K562 (cell line): Measurements from ENCODE around the gene MINDY4. TPM values are rescaled to one million over a fixed set of nuclear protein-coding genes. Genes with fewer than 3 reads are reported as not detected.

ENCODE experiments used
- ATAC-seq: fragments of 200-7000 bp; cut with Tn5 transposase; 3 replicates; pipeline ENCODE4 v1.9.1; 2020; ENCODE audit warnings: moderate library complexity
- BruUV-seq: library from RNA; stranded (reverse); fragments of 400-500 nt; replicated peaks from 2 replicates; lab custom pipeline; 2021; lab: Mats Ljungman, UMichigan
- CTCF ChIA-PET: fragments of 300-600 bp; formaldehyde crosslinking; extraction: SDS; loops from one replicate; lab custom pipeline; 2021; ENCODE audit warnings: low intra/inter-chr PET ratio; lab: Yijun Ruan, JAX
- POLR2A ChIA-PET: fragments of 300-600, 350-650 bp; sonication (Branson Sonifier 250); formaldehyde crosslinking; extraction: SDS; loops from one replicate; lab custom pipeline; 2021; ENCODE audit warnings: antibody characterized with exemption, inconsistent platforms; lab: Yijun Ruan, JAX
- DNase-seq, 4 experiments: peaks; one replicate each; pipeline versions ENCODE4 v3.0.0 to v3.0.0-alpha.2; 2011 to 2018; ENCODE audit warnings: low spot score in 3 of 4, mixed read lengths in 3 of 4; ENCODE audit errors: extremely low read depth in 1 of 4
- FAIRE-seq: peaks from 2 replicates; lab custom pipeline; 2011; peaks lifted over from hg19 to GRCh38; lab: Jason Lieb, UNC
- H2AFZ ChIP-seq: 2 replicates; pipeline ENCODE4 v1.6.0; 2011; ENCODE audit warnings: low read depth, low read length, control low read depth, inconsistent platforms
- H3K27ac ChIP-seq: fragments of 200-600 bp; 3 replicates; pipeline ENCODE4 v1.8.0; 2011; ENCODE audit warnings: low read depth, mild to moderate bottlenecking, control low read depth, inconsistent platforms, low read length, moderate library complexity, mixed read lengths; ENCODE audit errors: extremely low read depth
- H3K27me3 ChIP-seq, 2 experiments: fragments of 300-600 bp in 1 of 2; 2 replicates in 1 of 2; 3 replicates in 1 of 2; pipeline versions ENCODE4 v1.6.0 to v1.8.0; 2011; ENCODE audit warnings: inconsistent platforms in 2 of 2, low read length in 2 of 2, mild to moderate bottlenecking in 1 of 2, mixed read lengths in 1 of 2, moderate library complexity in 1 of 2; ENCODE audit not compliant: control insufficient read depth in 2 of 2, insufficient read depth in 2 of 2
- H3K36me3 ChIP-seq: fragments of 300-600 bp; 3 replicates; pipeline ENCODE4 v1.8.0; 2011; ENCODE audit warnings: mild to moderate bottlenecking, low read length, inconsistent platforms; ENCODE audit not compliant: control insufficient read depth, insufficient read depth
- H3K4me1 ChIP-seq, 2 experiments: fragments of 200-600 bp in 1 of 2; replicated peaks in 1 of 2; 2 replicates in 1 of 2; 3 replicates in 1 of 2; pipeline versions ENCODE4 v1.5.1 to v1.8.0; 2011; ENCODE audit warnings: inconsistent platforms in 2 of 2, low read length in 2 of 2, mild to moderate bottlenecking in 1 of 2, mixed read lengths in 1 of 2, moderate library complexity in 1 of 2; ENCODE audit not compliant: control insufficient read depth in 2 of 2, insufficient read depth in 2 of 2
- H3K4me2 ChIP-seq: 2 replicates; pipeline ENCODE4 v1.6.1; 2011; ENCODE audit warnings: low read length, control low read depth, inconsistent platforms, mixed read lengths; ENCODE audit not compliant: insufficient read depth
- H3K4me3 ChIP-seq: fragments of 200-600 bp; sonication (generic), shearing (Covaris generic); 2 replicates; pipeline ENCODE4 v1.5.1; 2016; ENCODE audit warnings: control low read depth, inconsistent platforms
- H3K79me2 ChIP-seq: fragments of 200-600 bp; 3 replicates; pipeline ENCODE4 v1.8.0; 2011; ENCODE audit warnings: low read length, inconsistent platforms; ENCODE audit not compliant: control insufficient read depth, insufficient read depth
- H3K9ac ChIP-seq, 2 experiments: 2 replicates each; pipeline versions ENCODE4 v1.6.0 to v1.6.1; 2011; ENCODE audit warnings: low read depth in 2 of 2, low read length in 2 of 2, control low read depth in 1 of 2, inconsistent platforms in 1 of 2, mild to moderate bottlenecking in 1 of 2, mixed read lengths in 1 of 2; ENCODE audit not compliant: insufficient read depth in 1 of 2
- H3K9me1 ChIP-seq: one replicate; pipeline ENCODE4 v1.6.0; 2011; ENCODE audit warnings: inconsistent platforms, mild to moderate bottlenecking, low read length, moderate library complexity; ENCODE audit not compliant: control insufficient read depth, insufficient read depth
- H3K9me3 ChIP-seq: replicated peaks from 2 replicates; pipeline ENCODE4 v1.5.1; 2011; ENCODE audit warnings: low read depth, low read length, inconsistent platforms; ENCODE audit not compliant: control insufficient read depth, insufficient read depth
- H4K20me1 ChIP-seq: replicated peaks from 2 replicates; pipeline ENCODE4 v1.6.1; 2011; ENCODE audit warnings: low read length, inconsistent platforms, mixed read lengths; ENCODE audit not compliant: control insufficient read depth, insufficient read depth
- BHLHE40 ChIP-seq: IDR thresholded peaks from 2 replicates; pipeline ENCODE4 v1.6.1; 2011; ENCODE audit warnings: low read length, improper control_type of control experiment
- CREBBP ChIP-seq: IDR thresholded peaks from one replicate; pipeline ENCODE4 v1.6.1; 2012; ENCODE audit warnings: low read depth, mild to moderate bottlenecking, control low read depth, inconsistent platforms, low read length
- ETS2 ChIP-seq: IDR thresholded peaks from 2 replicates; pipeline ENCODE4 v1.6.1; 2016; ENCODE audit warnings: borderline replicate concordance, missing genetic modification characterization, mild to moderate bottlenecking, moderate library complexity, missing compliant biosample characterization; ENCODE audit not compliant: poor library complexity, severe bottlenecking
- GABPA ChIP-seq: fragments of 200-800 bp; sonication (Bioruptor generic); conservative IDR thresholded peaks from 2 replicates; pipeline ENCODE4 v1.6.1; 2016; ENCODE audit warnings: low read depth, missing genetic modification characterization, missing compliant biosample characterization
- HMBOX1 ChIP-seq: sonication (generic); IDR thresholded peaks from 2 replicates; pipeline ENCODE4 v1.6.1; 2016
- L3MBTL2 ChIP-seq: fragments of 450-650 bp; IDR thresholded peaks from 2 replicates; pipeline ENCODE4 v1.6.1; 2016; ENCODE audit warnings: mild to moderate bottlenecking, moderate library complexity
- NELFE ChIP-seq: IDR thresholded peaks from 2 replicates; pipeline ENCODE4 v1.6.1; 2011; ENCODE audit warnings: mild to moderate bottlenecking; ENCODE audit not compliant: insufficient read depth, insufficient read length
- NR2F6 ChIP-seq: fragments of 450-650 bp; formaldehyde crosslinking; IDR thresholded peaks from 2 replicates; pipeline ENCODE4 v1.4.0; 2020; ENCODE audit warnings: mild to moderate bottlenecking
- NRF1 ChIP-seq, 2 experiments: fragments of 450-650 bp; IDR thresholded peaks in 1 of 2; conservative IDR thresholded peaks in 1 of 2; 2 replicates each; pipeline ENCODE4 v1.6.1; 2014; ENCODE audit warnings: mild to moderate bottlenecking in 2 of 2
- PCBP1 ChIP-seq: fragments of 200-400 bp; formaldehyde crosslinking; IDR thresholded peaks from 2 replicates; pipeline ENCODE4 v1.6.1; 2018; ENCODE audit warnings: mild to moderate bottlenecking, low read depth, low read length; ENCODE audit not compliant: poor library complexity, severe bottlenecking
- PHB ChIP-seq: fragments of 250-450 bp; sonication (Bioruptor Pico); IDR thresholded peaks from 2 replicates; pipeline ENCODE4 v1.5.0; 2021
- POLR3G ChIP-seq: IDR thresholded peaks from 2 replicates; pipeline ENCODE4 v1.6.1; 2011; ENCODE audit not compliant: insufficient read length, insufficient replicate concordance; ENCODE audit errors: extremely low read depth
- RAD51 ChIP-seq: fragments of 450-650 bp; IDR thresholded peaks from 2 replicates; pipeline ENCODE4 v1.7.1; 2016; ENCODE audit warnings: low read depth, mild to moderate bottlenecking, borderline replicate concordance
- SAFB ChIP-seq: fragments of 200-400 bp; formaldehyde crosslinking; IDR thresholded peaks from 2 replicates; pipeline ENCODE4 v1.6.1; 2017; ENCODE audit warnings: low read depth, low read length, borderline replicate concordance
- USF1 ChIP-seq: sonication (generic); formaldehyde crosslinking; IDR thresholded peaks from 2 replicates; pipeline ENCODE4 v1.9.0; 2022; ENCODE audit warnings: mild to moderate bottlenecking, missing genetic modification reagents
- USF2 ChIP-seq: sonication (generic); formaldehyde crosslinking; IDR thresholded peaks from 2 replicates; pipeline ENCODE4 v1.5.0; 2020; ENCODE audit warnings: missing genetic modification reagents
- ZEB2 ChIP-seq: fragments of 450-650 bp; IDR thresholded peaks from 2 replicates; pipeline ENCODE4 v1.6.1; 2016
- ZNF134 ChIP-seq: fragments of 250-450 bp; sonication (Bioruptor Pico); conservative IDR thresholded peaks from 2 replicates; pipeline ENCODE4 v1.4.0; 2020
- ZNF217 ChIP-seq: sonication (generic); formaldehyde crosslinking; IDR thresholded peaks from 2 replicates; pipeline ENCODE4 v1.8.0; 2022; ENCODE audit warnings: mild to moderate bottlenecking, missing genetic modification reagents
- ZNF282 ChIP-seq: sonication (generic); formaldehyde crosslinking; IDR thresholded peaks from 2 replicates; pipeline ENCODE4 v1.8.1; 2023; ENCODE audit warnings: missing genetic modification reagents
- ZNF668 ChIP-seq: fragments of 250-450 bp; sonication (Bioruptor Pico); IDR thresholded peaks from 2 replicates; pipeline ENCODE4 v1.8.0; 2022; ENCODE audit warnings: mild to moderate bottlenecking, inconsistent platforms
- WGBS: fragments of 100-300 bp; shearing (Covaris generic); methylation state at CpG from one replicate; pipeline ENCODE4 v1.1.6; 2016; ENCODE audit warnings: low coverage, mixed read lengths; ENCODE audit not compliant: insufficient coverage; ENCODE audit errors: missing lambda C conversion rate; 5-methylcytosine and 5-hydroxymethylcytosine counted together
- in situ Hi-C: fragments of 300-500 bp; cut with MboI; formaldehyde crosslinking; loops from 4 replicates; pipeline ENCODE4 v1.15.0; 2018; ENCODE audit warnings: inconsistent platforms, mixed read lengths
- intact Hi-C: fragments of 100-400 bp; cut with micrococcal nuclease; formaldehyde crosslinking; loops from 2 replicates; pipeline ENCODE4 v1.14.2; 2022
- polyA plus RNA-seq, 8 experiments: library from polyadenylated mRNA; depleted of rRNA in 4 of 8; stranded (reverse) in 5 of 8; unstranded in 3 of 8; fragments of >200 nt; fragmentation: Nextera tagmentation in 2 of 8; fragmentation: Illumina TruSeq in 1 of 8; extraction: Ambion mirVana in 2 of 8; extraction: Trizol in 1 of 8; gene quantifications; 2 replicates each; pipeline versions ENCODE4 v1.2.1 to v1.2.3, GENCODE V29; 2011 to 2014; ENCODE audit warnings: inconsistent platforms in 1 of 8, missing spikeins in 1 of 8
- total RNA-seq, 7 experiments: library from RNA; depleted of rRNA in 6 of 7; stranded (reverse); fragments of >200 nt in 6 of 7; fragmentation: Illumina TruSeq in 2 of 7; extraction: Trizol in 2 of 7; gene quantifications; 2 replicates each; pipeline versions ENCODE4 v1.2.1 to v1.2.3, GENCODE V29; 2011 to 2021; ENCODE audit warnings: low replicate concordance in 1 of 7
- TF ChIP-seq, protein P1 (sequence below): sonication (generic); formaldehyde crosslinking; IDR thresholded peaks from 2 replicates; pipeline ENCODE4 v1.8.0; 2022; ENCODE audit warnings: mild to moderate bottlenecking, low read depth, missing genetic modification reagents

Gene MINDY4
- total and polyA plus RNA-seq, 9 of the 15 experiments (the other 6 are each of a cell fraction or from before 2014, with no cell fraction given), result 2.1 to 16.7 (median 11.0) TPM

DNA sequence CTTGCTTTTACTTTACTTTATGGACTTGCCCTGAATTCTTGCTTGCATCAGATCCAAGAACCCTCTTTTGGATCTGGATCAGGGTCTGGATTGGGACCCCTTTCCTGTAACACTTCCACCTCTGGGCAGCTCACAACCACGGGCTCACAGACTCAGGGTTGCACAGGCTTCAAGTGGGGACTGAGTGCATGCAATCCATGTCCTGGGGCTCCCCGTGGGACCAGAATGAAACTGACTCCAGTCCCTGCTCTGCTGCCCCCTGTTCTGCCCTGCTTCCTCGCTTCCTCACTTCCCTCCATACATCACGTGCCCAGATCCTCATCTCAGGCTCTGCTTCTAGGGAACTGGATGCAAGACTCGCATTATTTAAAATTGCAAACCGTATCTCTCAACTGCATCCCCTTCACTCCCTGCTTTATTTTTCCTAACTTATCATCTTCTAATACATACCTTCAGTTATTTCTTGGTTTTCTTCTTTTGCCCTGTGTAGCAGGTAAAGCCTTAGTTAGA is 42.6 kb upstream of the MINDY4 start:
- no peaks in the 10 kb centered on the region for H3K9me3 ChIP-seq
- no peaks in the 10 kb centered on the region for H4K20me1 ChIP-seq
- no peak for FAIRE-seq
- 6% methylated on average over 6 of the region's 6 CpGs for WGBS
- H3K36me3 ChIP-seq, result no peaks in the 10 kb centered on the region
- no peaks in the 10 kb centered on the region for H3K79me2 ChIP-seq
- H3K27ac ChIP-seq, result no peak overlapping the region
- no peak overlapping the region for H3K9ac ChIP-seq
- H3K9me1 ChIP-seq, result no peaks in the 10 kb centered on the region
- in situ Hi-C loops, result no loop called here
- ATAC-seq, result peak; percentile 9; the same call in 2 of the 3 replicates
- BruUV-seq, result no TSS peak
- H2AFZ ChIP-seq, result no peak overlapping the region
- ChIA-PET POLR2A (no interaction called here), CTCF (no interaction called here)
- peaks cover 51 to 67% of the 10 kb centered on the region in 2 experiments for H3K27me3 ChIP-seq
- H3K4me1 ChIP-seq, result peaks cover 4 to 5% of the 10 kb centered on the region in 2 experiments; a peak in 3 of 5 replicates
- no peak for DNase-seq
- no peak overlapping the region for H3K4me3 ChIP-seq
- intact Hi-C loops, result no loop called here
- no peak overlapping the region for H3K4me2 ChIP-seq
- no peak for TF ChIP-seq ETS2 (tag)
- 0 out of 2 replicates have a peak, but pooled peaks have one; percentile 18 for TF ChIP-seq L3MBTL2
- TF ChIP-seq NR2F6 (CRISPR knock-in tag), result no peak
- no peak for TF ChIP-seq CREBBP
- TF ChIP-seq ZNF668 (CRISPR knock-in tag), result no peak
- no peak for TF ChIP-seq NELFE
- no peak for TF ChIP-seq ZNF217 (CRISPR knock-in tag)
- no peak for TF ChIP-seq NRF1 (conservative IDR thresholded peaks at IDR 0.05 in 1 of 2, IDR thresholded peaks at IDR 0.05 in 1 of 2)
- no peak for TF ChIP-seq ZNF134 (CRISPR knock-in tag)
- no peak for TF ChIP-seq GABPA (tag)
- no peak for TF ChIP-seq HMBOX1
- no peak for TF ChIP-seq POLR3G
- TF ChIP-seq PHB (CRISPR knock-in tag), result no peak
- no peak for TF ChIP-seq ZNF282 (CRISPR knock-in tag)
- TF ChIP-seq, protein P1, sequence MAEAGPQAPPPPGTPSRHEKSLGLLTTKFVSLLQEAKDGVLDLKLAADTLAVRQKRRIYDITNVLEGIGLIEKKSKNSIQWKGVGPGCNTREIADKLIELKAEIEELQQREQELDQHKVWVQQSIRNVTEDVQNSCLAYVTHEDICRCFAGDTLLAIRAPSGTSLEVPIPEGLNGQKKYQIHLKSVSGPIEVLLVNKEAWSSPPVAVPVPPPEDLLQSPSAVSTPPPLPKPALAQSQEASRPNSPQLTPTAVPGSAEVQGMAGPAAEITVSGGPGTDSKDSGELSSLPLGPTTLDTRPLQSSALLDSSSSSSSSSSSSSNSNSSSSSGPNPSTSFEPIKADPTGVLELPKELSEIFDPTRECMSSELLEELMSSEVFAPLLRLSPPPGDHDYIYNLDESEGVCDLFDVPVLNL (CRISPR knock-in tag), result no peak
- TF ChIP-seq PCBP1, result no peak
- TF ChIP-seq SAFB, result no peak
- peak; percentile 67 for TF ChIP-seq BHLHE40
- peak; percentile 67 for TF ChIP-seq USF1 (CRISPR knock-in tag)
- no peak for TF ChIP-seq ZEB2
- TF ChIP-seq RAD51, result 0 out of 2 replicates have a peak, but pooled peaks have one; percentile 25
- peak; percentile 65 for TF ChIP-seq USF2 (CRISPR knock-in tag)
